ENCODE measurements around the gene TIMM8B. TPM values are rescaled to one million over a fixed set of nuclear protein-coding genes. Genes with fewer than 3 reads are reported as not detected.
A peak's percentile ranks its signal among the peaks of the same experiment; 100 is the strongest.
"Not testable (repeated sequence)": the region's sequence is repeated elsewhere in the genome, so short reads cannot be mapped to it uniquely, and the experiment has no call there.

The TIMM8B gene
- total RNA-seq (2014; rRNA removed; shearing (Covaris generic)): 74.7 and 118 TPM in 2 replicates

GRCh38 chr11:112086422-112087191 is at the start of gene TIMM8B, which contains the start of gene SDHD:
Gene TIMM8B, minus strand, starts transcription at chr11:112086756. Its CDS starts 33 bp downstream, at chr11:112086723.
Gene SDHD, plus strand, starts transcription at chr11:112086873. Its CDS starts 35 bp downstream, at chr11:112086908.
- DNase-seq (ENCODE audit: low read depth): peak; percentile 98

- DNase-seq (ENCODE audit: low read depth): no peak
These were observed 47.9 kb upstream of the TIMM8B start for GRCh38 chr11:112134473-112134872.

GRCh38 chr11:112132737-112133136 is 46.2 kb upstream of the TIMM8B start:
- peak; percentile 7 for DNase-seq (ENCODE audit: low read depth)

GRCh38 chr11:112129656-112130055 is 43.1 kb upstream of the TIMM8B start:
- no peak for DNase-seq (ENCODE audit: low read depth)

- DNase-seq (ENCODE audit: low read depth): peak; percentile 82
These were observed 42.0 kb upstream of the TIMM8B start for GRCh38 chr11:112128483-112129121.

- no peak for DNase-seq (ENCODE audit: low read depth)
These were observed 40.5 kb upstream of the TIMM8B start for GRCh38 chr11:112127056-112127455.

GRCh38 chr11:112123129-112123528 is 36.6 kb upstream of the TIMM8B start:
- DNase-seq (ENCODE audit: low read depth): no peak

GRCh38 chr11:112121981-112122615 is 35.5 kb upstream of the TIMM8B start:
- DNase-seq (ENCODE audit: low read depth): no peak

GRCh38 chr11:112118176-112118575 is 31.6 kb upstream of the TIMM8B start:
- no peak for DNase-seq (ENCODE audit: low read depth)

GRCh38 chr11:112115386-112115785 is 28.8 kb upstream of the TIMM8B start:
- no peak for DNase-seq (ENCODE audit: low read depth)

- DNase-seq (ENCODE audit: low read depth): no peak
These were observed 27.9 kb upstream of the TIMM8B start for GRCh38 chr11:112114460-112114859.

- DNase-seq (ENCODE audit: low read depth): peak; percentile 45
These were observed 27.2 kb upstream of the TIMM8B start for GRCh38 chr11:112113539-112114457.

- no peak for DNase-seq (ENCODE audit: low read depth)
These were observed 19.5 kb upstream of the TIMM8B start for GRCh38 chr11:112106070-112106469.

- no peak for DNase-seq (ENCODE audit: low read depth)
These were observed 16.9 kb upstream of the TIMM8B start for GRCh38 chr11:112103446-112103845.

- no peak for DNase-seq (ENCODE audit: low read depth)
These were observed 13.9 kb upstream of the TIMM8B start for GRCh38 chr11:112100462-112100861.

GRCh38 chr11:112097734-112098528 is 11.4 kb upstream of the TIMM8B start:
- DNase-seq (ENCODE audit: low read depth): no peak

GRCh38 chr11:112096194-112096593 is 9.6 kb upstream of the TIMM8B start:
- DNase-seq (ENCODE audit: low read depth): no peak

- DNase-seq (ENCODE audit: low read depth): not testable (repeated sequence)
These were observed 8.7 kb upstream of the TIMM8B start for GRCh38 chr11:112095302-112095701.

- DNase-seq (ENCODE audit: low read depth): no peak
These were observed 656 bp upstream of the TIMM8B start for GRCh38 chr11:112087212-112087611.

- peak; percentile 22 for DNase-seq (ENCODE audit: low read depth)
These were observed 634 bp downstream of the TIMM8B start for GRCh38 chr11:112085822-112086421.

Measured in Daoy (cell line).